Lung (tissue), 12 donors: ENCODE results near the gene DENND2A. TPM values are rescaled to one million over a fixed set of nuclear protein-coding genes. Genes with fewer than 3 reads are reported as not detected.

ENCODE experiments used
- ATAC-seq: fragments of 200-7000 bp; cut with Tn5 transposase; one replicate; pipeline ENCODE4 v1.9.1; 2020; ENCODE audit warnings: moderate number of reproducible peaks; ENCODE audit not compliant: insufficient read depth, low FRiP score
- DNase-seq, 3 donors: peaks; one replicate each; pipeline ENCODE4 v3.0.0-alpha.2; 2013 to 2017
- H3K27ac ChIP-seq, 2 donors: one replicate each; pipeline ENCODE4 v1.5.1; 2013; ENCODE audit warnings: mild to moderate bottlenecking in 2 of 2, moderate library complexity in 2 of 2, control low read depth in 1 of 2, inconsistent platforms in 1 of 2, low read depth in 1 of 2, low read length in 1 of 2
- H3K27me3 ChIP-seq, 3 donors: one replicate each; pipeline ENCODE4 v1.5.1; 2013; ENCODE audit warnings: low read length in 2 of 3; ENCODE audit not compliant: control insufficient read depth in 3 of 3, insufficient read depth in 3 of 3
- H3K36me3 ChIP-seq, 4 donors: one replicate each; pipeline ENCODE4 v1.5.1; 2013; ENCODE audit warnings: low read length in 4 of 4, mild to moderate bottlenecking in 1 of 4, moderate library complexity in 1 of 4; ENCODE audit not compliant: control insufficient read depth in 4 of 4, insufficient read depth in 4 of 4
- H3K4me1 ChIP-seq, 5 donors: one replicate each; pipeline ENCODE4 v1.5.1; 2013; ENCODE audit warnings: low read length in 5 of 5, mild to moderate bottlenecking in 2 of 5, moderate library complexity in 1 of 5; ENCODE audit not compliant: control insufficient read depth in 5 of 5, insufficient read depth in 5 of 5
- H3K4me3 ChIP-seq: one replicate; pipeline ENCODE4 v1.5.1; 2013; ENCODE audit warnings: mild to moderate bottlenecking, control low read depth, moderate library complexity
- H3K9ac ChIP-seq, 2 donors: one replicate each; pipeline ENCODE4 v1.5.1; 2013; ENCODE audit warnings: low read length in 2 of 2, control low read depth in 1 of 2; ENCODE audit not compliant: insufficient read depth in 1 of 2
- H3K9me3 ChIP-seq, 4 donors: one replicate each; pipeline ENCODE4 v1.5.1; 2013; ENCODE audit warnings: low read length in 3 of 4, mild to moderate bottlenecking in 1 of 4, moderate library complexity in 1 of 4; ENCODE audit not compliant: control insufficient read depth in 4 of 4, insufficient read depth in 3 of 4
- CTCF ChIP-seq: IDR thresholded peaks from 2 replicates; pipeline ENCODE4 v1.5.1; 2012; ENCODE audit warnings: mild to moderate bottlenecking; ENCODE audit errors: control extremely low read depth, extremely low read depth
- WGBS, 2 donors: extraction: QIAGEN DNeasy Blood & Tissue Kit; methylation state at CpG; one replicate each; pipeline ENCODE4 v1.1.7; 2013; 5-methylcytosine and 5-hydroxymethylcytosine counted together
- polyA plus RNA-seq, 2 donors: library from polyadenylated mRNA; stranded (reverse); fragments of 200-250 nt; gene quantifications; one replicate each; pipeline ENCODE4 v1.2.1, GENCODE V29; 2013
- total RNA-seq, 2 donors: library from RNA; depleted of rRNA in 1 of 2; stranded (reverse); fragments of >200 nt in 1 of 2; gene quantifications; one replicate each; pipeline ENCODE4 v1.2.1, GENCODE V29; 2014 to 2021
- donor health status: control.
- donor health status: control.
- donor health status: Bipolar disorder and iron deficiency.
- donor health status: healthy.
- donor health status: DM: yes; HTN: yes; CAD: no.

DENND2A gene
- total and polyA plus RNA-seq, 4 donors: 4.1 to 32.4 (median 9.7) TPM

DNA sequence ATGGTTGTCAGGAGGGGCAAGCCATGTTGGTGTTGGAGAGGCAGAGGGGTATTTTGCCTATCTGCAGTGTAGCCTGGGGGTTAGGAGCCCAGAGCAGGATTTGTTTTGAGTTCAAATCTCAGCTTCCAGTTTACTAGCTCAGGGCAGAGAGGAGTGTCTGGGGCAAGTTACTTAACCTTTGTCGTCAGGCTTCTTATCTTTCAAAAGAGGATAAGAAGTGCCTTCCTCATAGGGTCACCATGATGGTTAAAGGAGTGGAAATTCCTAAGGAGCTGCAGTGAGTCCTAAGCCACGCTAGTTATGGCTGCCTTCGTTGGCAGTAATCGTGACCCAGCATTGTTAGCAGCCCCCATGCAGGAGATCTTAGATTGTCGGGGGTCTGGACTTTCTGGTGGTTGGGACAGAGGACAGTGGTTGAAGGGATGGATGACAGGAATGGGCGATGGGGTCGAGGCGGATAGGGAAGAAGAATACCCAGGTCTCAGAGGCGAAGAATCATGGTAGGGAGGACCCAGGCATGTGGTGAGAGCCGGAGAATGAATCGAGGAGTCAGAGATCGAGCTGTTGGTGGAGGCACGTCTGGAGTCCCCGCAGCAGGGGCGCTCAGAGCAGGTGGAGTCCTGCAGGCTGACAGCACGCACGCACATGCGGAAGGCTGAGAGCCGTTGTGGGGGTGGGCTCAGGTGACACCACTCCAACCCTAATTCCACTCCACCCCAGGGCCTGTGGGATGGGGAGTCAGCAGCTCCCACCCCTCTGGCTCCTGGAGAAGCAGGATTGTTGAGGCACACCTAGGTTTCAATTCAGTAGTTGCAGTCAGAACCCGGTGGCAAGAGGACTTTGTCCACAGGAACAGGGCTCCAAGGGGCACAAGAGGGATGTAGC, 43.7 kb upstream of the DENND2A start:
- Histone ChIP-seq H3K9me3 (no peaks in the 10 kb centered on the region), H3K4me3 (no peak overlapping the region), H3K36me3 (peaks cover 0 to 34% (median 2%) of the 10 kb centered on the region in 4 donors), H3K9ac (no peak overlapping the region), H3K4me1 (no peaks in the 10 kb centered on the region), H3K27ac (no peak overlapping the region), H3K27me3 (no peaks in the 10 kb centered on the region)
- TF ChIP-seq CTCF: no peak
- 94 to 96% methylated on average over 20 of the region's 20 CpGs for WGBS, 2 donors
- no peak for ATAC-seq
- no peak for DNase-seq

- Histone ChIP-seq H3K9me3 (no peaks in the 10 kb centered on the region), H3K4me1 (no peaks in the 10 kb centered on the region), H3K9ac (no peak overlapping the region), H3K27me3 (no peaks in the 10 kb centered on the region), H3K27ac (no peak overlapping the region), H3K36me3 (peaks cover 0 to 38% (median 2%) of the 10 kb centered on the region in 4 donors), H3K4me3 (no peak overlapping the region)
- TF ChIP-seq CTCF: no peak
- WGBS, 2 donors: 90 to 97% methylated on average over 3 of the region's 3 CpGs
- no peak for DNase-seq
- no peak for ATAC-seq
These were observed 43.0 kb upstream of the DENND2A start for GRCh38 chr7:140683657-140684056.

DNA sequence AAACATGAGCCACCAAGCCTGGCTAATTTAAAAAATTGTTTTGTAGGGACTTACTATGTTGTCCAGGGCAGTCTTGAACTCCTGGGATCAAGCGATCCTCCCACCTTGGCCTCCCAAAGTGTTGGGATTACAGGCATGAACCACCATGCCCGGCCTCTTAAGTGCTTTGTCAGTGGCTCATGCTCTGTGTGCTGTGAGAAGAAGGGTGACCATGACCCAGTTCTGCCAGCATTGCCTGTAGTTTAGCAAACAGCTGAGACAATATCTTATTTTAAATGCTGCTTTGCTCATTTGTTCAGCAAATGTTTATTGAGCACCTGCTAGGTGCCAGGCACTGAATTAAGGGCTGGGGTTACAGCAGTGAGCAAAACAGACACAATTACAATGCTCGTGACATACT, 41.2 kb upstream of the DENND2A start:
- no peak overlapping the region for H3K27ac ChIP-seq
- no peaks in the 10 kb centered on the region for H3K4me1 ChIP-seq
- H3K4me3 ChIP-seq: no peak overlapping the region
- ATAC-seq: no peak
- no peak for TF ChIP-seq CTCF
- peaks cover 0 to 35% (median 2%) of the 10 kb centered on the region in 4 donors for H3K36me3 ChIP-seq
- H3K9me3 ChIP-seq: no peaks in the 10 kb centered on the region
- no peak overlapping the region for H3K9ac ChIP-seq
- H3K27me3 ChIP-seq: no peaks in the 10 kb centered on the region
- 98 to 99% methylated on average over 3 of the region's 3 CpGs for WGBS, 2 donors
- no peak for DNase-seq
